Mucosa of rectum (tissue), 2 donors: Measurements from ENCODE around the gene ALG11.
"Not testable (repeated sequence)": the region's sequence is repeated elsewhere in the genome, so short reads cannot be mapped to it uniquely, and the experiment has no call there.

Experiments used
- H3K27ac ChIP-seq, 2 donors: one replicate each; pipeline ENCODE4 v1.7.0; 2013; ENCODE audit warnings: inconsistent platforms in 2 of 2, low read depth in 2 of 2, low read length in 2 of 2
- H3K27me3 ChIP-seq, 2 donors: one replicate each; pipeline ENCODE4 v1.7.0; 2013; ENCODE audit warnings: low read length in 2 of 2; ENCODE audit not compliant: control insufficient read depth in 2 of 2, insufficient read depth in 2 of 2
- H3K36me3 ChIP-seq, 2 donors: one replicate each; pipeline ENCODE4 v1.7.0; 2013; ENCODE audit warnings: low read length in 2 of 2; ENCODE audit not compliant: control insufficient read depth in 2 of 2, insufficient read depth in 2 of 2
- H3K4me1 ChIP-seq, 2 donors: one replicate each; pipeline ENCODE4 v1.7.0; 2013; ENCODE audit warnings: low read length in 2 of 2, mild to moderate bottlenecking in 1 of 2; ENCODE audit not compliant: control insufficient read depth in 2 of 2, insufficient read depth in 2 of 2
- H3K4me3 ChIP-seq, 2 donors: one replicate each; pipeline ENCODE4 v1.7.0; 2013; ENCODE audit warnings: low read length in 2 of 2
- H3K9ac ChIP-seq, 2 donors: one replicate each; pipeline ENCODE4 v1.7.0; 2013; ENCODE audit warnings: low read length in 2 of 2, low read depth in 1 of 2, mild to moderate bottlenecking in 1 of 2
- H3K9me3 ChIP-seq, 2 donors: one replicate each; pipeline ENCODE4 v1.7.0; 2013; ENCODE audit warnings: low read length in 2 of 2; ENCODE audit not compliant: control insufficient read depth in 2 of 2
- donor health status: healthy.
- donor health status: Normal muscosa, but diverticular disease.

Gene ALG11

GRCh38 chr13:52061064-52061463 is 48.9 kb downstream of the ALG11 start:
- not testable (repeated sequence) for H3K27ac ChIP-seq, H3K4me3 ChIP-seq

GRCh38 chr13:52061587-52061986 is 49.4 kb downstream of the ALG11 start:
- H3K27me3 ChIP-seq, result no peaks in the 10 kb centered on the region
- H3K4me3 ChIP-seq, result no peak overlapping the region
- H3K36me3 ChIP-seq, result no peaks in the 10 kb centered on the region
- peaks cover 0 to 3% of the 10 kb centered on the region in 2 donors for H3K9me3 ChIP-seq
- H3K27ac ChIP-seq, result no peak overlapping the region
- no peak overlapping the region for H3K9ac ChIP-seq
- no peaks in the 10 kb centered on the region for H3K4me1 ChIP-seq

More at GRCh38 chr13:52061064-52061463, 48.9 kb downstream of the ALG11 start:
- H3K9ac ChIP-seq, H3K4me1 ChIP-seq, H3K9me3 ChIP-seq, H3K36me3 ChIP-seq, H3K27me3 ChIP-seq: not testable (repeated sequence)

DNA sequence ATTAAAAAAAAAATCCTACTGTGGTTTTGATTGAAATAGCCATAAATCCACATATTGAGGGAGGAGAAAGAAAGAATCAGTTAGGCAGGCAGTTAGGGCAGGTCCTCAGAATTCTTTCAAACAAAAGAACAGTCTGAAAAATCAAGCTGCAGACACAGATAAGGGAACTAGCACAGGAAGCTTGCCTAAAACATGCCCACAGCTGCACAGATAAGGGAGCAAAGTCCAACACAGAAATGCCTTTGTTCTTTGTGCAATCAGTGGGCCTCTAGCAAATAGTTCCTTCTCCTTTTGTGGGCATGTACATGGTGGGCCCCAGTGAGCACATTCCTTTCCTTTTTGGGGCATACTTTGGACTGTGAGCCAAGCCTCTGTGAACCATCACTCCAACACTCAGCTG is 55.0 kb downstream of the ALG11 start:
- peaks cover 5 to 9% of the 10 kb centered on the region in 2 donors for H3K9me3 ChIP-seq
- no peak overlapping the region for H3K4me3 ChIP-seq
- H3K4me1 ChIP-seq, result no peaks in the 10 kb centered on the region
- H3K36me3 ChIP-seq, result no peaks in the 10 kb centered on the region
- H3K27me3 ChIP-seq, result no peaks in the 10 kb centered on the region
- no peak overlapping the region for H3K9ac ChIP-seq
- no peak overlapping the region for H3K27ac ChIP-seq

GRCh38 chr13:52070929-52071523 is 58.8 kb downstream of the ALG11 start:
- H3K9me3 ChIP-seq, result peaks cover 5 to 7% of the 10 kb centered on the region in 2 donors
- no peak overlapping the region for H3K9ac ChIP-seq
- no peaks in the 10 kb centered on the region for H3K27me3 ChIP-seq
- H3K4me3 ChIP-seq, result no peak overlapping the region
- H3K36me3 ChIP-seq, result no peaks in the 10 kb centered on the region
- no peaks in the 10 kb centered on the region for H3K4me1 ChIP-seq
- no peak overlapping the region for H3K27ac ChIP-seq
